DOHH2 (cell line): ENCODE data around the gene NGRN.

Experiments
- H3F3A ChIP-seq: fragments of 200-600 bp; sonication (generic), shearing (Covaris generic); 2 replicates; pipeline ENCODE4 v1.6.0; 2016; ENCODE audit warnings: antibody characterized with exemption, mild to moderate bottlenecking; ENCODE audit not compliant: control insufficient read depth, insufficient read depth
- H3K27ac ChIP-seq: fragments of 200-600 bp; sonication (generic); 2 replicates; pipeline ENCODE4 v1.5.1; 2014; ENCODE audit warnings: low read depth, mild to moderate bottlenecking, low read length, moderate library complexity
- H3K27me3 ChIP-seq: fragments of 200-600 bp; sonication (generic); 2 replicates; pipeline ENCODE4 v1.6.1; 2014; ENCODE audit warnings: mild to moderate bottlenecking, low read length, mixed read lengths; ENCODE audit not compliant: control insufficient read depth
- H3K36me3 ChIP-seq: fragments of 200-600 bp; sonication (generic); 2 replicates; pipeline ENCODE4 v1.6.1; 2014; ENCODE audit warnings: mild to moderate bottlenecking, low read length, moderate library complexity, mixed read lengths; ENCODE audit not compliant: control insufficient read depth
- H3K4me1 ChIP-seq: fragments of 200-600 bp; sonication (generic); 2 replicates; pipeline ENCODE4 v1.6.1; 2014; ENCODE audit warnings: mild to moderate bottlenecking, low read length, mixed read lengths; ENCODE audit not compliant: control insufficient read depth
- H3K4me2 ChIP-seq: fragments of 200-600 bp; sonication (generic); 2 replicates; pipeline ENCODE4 v1.6.0; 2014; ENCODE audit warnings: mild to moderate bottlenecking, low read length, moderate library complexity
- H3K4me3 ChIP-seq: fragments of 200-600 bp; sonication (generic); 2 replicates; pipeline ENCODE4 v1.5.1; 2014; ENCODE audit warnings: mild to moderate bottlenecking, low read length, mixed read lengths
- H3K79me2 ChIP-seq: fragments of 200-600 bp; sonication (generic); 2 replicates; pipeline ENCODE4 v1.6.1; 2014; ENCODE audit warnings: mild to moderate bottlenecking, low read length, mixed read lengths; ENCODE audit not compliant: control insufficient read depth
- H3K9me2 ChIP-seq: fragments of 200-600 bp; sonication (generic); replicated peaks from 2 replicates; pipeline ENCODE4 v1.6.1; 2014; ENCODE audit warnings: mild to moderate bottlenecking, low read length, mixed read lengths; ENCODE audit not compliant: control insufficient read depth
- H3K9me3 ChIP-seq: fragments of 200-600 bp; sonication (generic); 2 replicates; pipeline ENCODE4 v1.6.1; 2014; ENCODE audit warnings: antibody characterized with exemption, low read length, mixed read lengths; ENCODE audit not compliant: control insufficient read depth, insufficient read depth
- H4K20me1 ChIP-seq: fragments of 200-600 bp; sonication (generic); 2 replicates; pipeline ENCODE4 v1.6.0; 2014; ENCODE audit warnings: low read depth, mild to moderate bottlenecking, antibody characterized with exemption, low read length, moderate library complexity; ENCODE audit not compliant: control insufficient read depth, insufficient read depth
- CTCF ChIP-seq: fragments of 200-600 bp; sonication (generic); IDR thresholded peaks from one replicate; pipeline ENCODE4 v1.5.1; 2014; ENCODE audit warnings: antibody characterized with exemption, mild to moderate bottlenecking, low read depth, low read length; ENCODE audit not compliant: poor library complexity, severe bottlenecking
- EZH2phosphoT487 ChIP-seq: fragments of 200-600 bp; sonication (generic); IDR thresholded peaks from 2 replicates; pipeline ENCODE4 v1.6.1; 2017; ENCODE audit warnings: borderline replicate concordance, mild to moderate bottlenecking, antibody characterized with exemption, low read length, moderate library complexity, mixed read lengths

Gene NGRN

GRCh38 chr15:90225047-90225446 lies 40.4 kb upstream of the NGRN start:
- Histone ChIP-seq H3K27ac (no peak overlapping the region), H3K9me2 (no peaks in the 10 kb centered on the region), H3K79me2 (no peaks in the 10 kb centered on the region), H3K9me3 (no peaks in the 10 kb centered on the region), H3K27me3 (no peaks in the 10 kb centered on the region), H3K4me3 (no peak overlapping the region), H3K4me1 (peaks cover 7% of the 10 kb centered on the region), H3F3A (no peaks in the 10 kb centered on the region), H4K20me1 (no peaks in the 10 kb centered on the region), H3K4me2 (no peak overlapping the region), H3K36me3 (peaks cover 21% of the 10 kb centered on the region)
- TF ChIP-seq EZH2phosphoT487 = no peak

- H3K36me3 ChIP-seq = peaks cover 27% of the 10 kb centered on the region
- H3K27ac ChIP-seq = no peak overlapping the region
- no peaks in the 10 kb centered on the region for H3K9me3 ChIP-seq
- no peak overlapping the region for H3K4me2 ChIP-seq
- no peaks in the 10 kb centered on the region for H3K9me2 ChIP-seq
- no peaks in the 10 kb centered on the region for H4K20me1 ChIP-seq
- H3K79me2 ChIP-seq = no peaks in the 10 kb centered on the region
- no peaks in the 10 kb centered on the region for H3K27me3 ChIP-seq
- no peaks in the 10 kb centered on the region for H3F3A ChIP-seq
- peaks cover 10% of the 10 kb centered on the region for H3K4me1 ChIP-seq
- no peak overlapping the region for H3K4me3 ChIP-seq
- no peak for TF ChIP-seq EZH2phosphoT487
- TF ChIP-seq CTCF = no peak
Observed at GRCh38 chr15:90225504-90226234, 39.8 kb upstream of the NGRN start.

GRCh38 chr15:90227336-90227735 lies 38.1 kb upstream of the NGRN start:
- Histone ChIP-seq H3K9me3 (no peaks in the 10 kb centered on the region), H3K4me2 (no peak overlapping the region), H3K36me3 (peaks cover 36% of the 10 kb centered on the region), H4K20me1 (no peaks in the 10 kb centered on the region), H3K4me1 (peaks cover 20% of the 10 kb centered on the region), H3K9me2 (no peaks in the 10 kb centered on the region), H3K27me3 (no peaks in the 10 kb centered on the region), H3K27ac (no peak overlapping the region), H3F3A (0 out of 2 replicates have a peak, but pooled peaks cover 2% of the 10 kb centered on the region), H3K79me2 (peaks cover 11% of the 10 kb centered on the region), H3K4me3 (no peak overlapping the region)
- TF ChIP-seq CTCF (no peak), EZH2phosphoT487 (no peak)
